ENCODE measurements around the gene ZNF789. TPM values are rescaled to one million over a fixed set of nuclear protein-coding genes. Genes with fewer than 3 reads are reported as not detected.

The ZNF789 gene
- total and polyA plus RNA-seq, 9 of the 15 experiments (the other 6 are each of a cell fraction or from before 2014, with no cell fraction given) = 6.1 to 57.0 (median 24.8) TPM

DNA sequence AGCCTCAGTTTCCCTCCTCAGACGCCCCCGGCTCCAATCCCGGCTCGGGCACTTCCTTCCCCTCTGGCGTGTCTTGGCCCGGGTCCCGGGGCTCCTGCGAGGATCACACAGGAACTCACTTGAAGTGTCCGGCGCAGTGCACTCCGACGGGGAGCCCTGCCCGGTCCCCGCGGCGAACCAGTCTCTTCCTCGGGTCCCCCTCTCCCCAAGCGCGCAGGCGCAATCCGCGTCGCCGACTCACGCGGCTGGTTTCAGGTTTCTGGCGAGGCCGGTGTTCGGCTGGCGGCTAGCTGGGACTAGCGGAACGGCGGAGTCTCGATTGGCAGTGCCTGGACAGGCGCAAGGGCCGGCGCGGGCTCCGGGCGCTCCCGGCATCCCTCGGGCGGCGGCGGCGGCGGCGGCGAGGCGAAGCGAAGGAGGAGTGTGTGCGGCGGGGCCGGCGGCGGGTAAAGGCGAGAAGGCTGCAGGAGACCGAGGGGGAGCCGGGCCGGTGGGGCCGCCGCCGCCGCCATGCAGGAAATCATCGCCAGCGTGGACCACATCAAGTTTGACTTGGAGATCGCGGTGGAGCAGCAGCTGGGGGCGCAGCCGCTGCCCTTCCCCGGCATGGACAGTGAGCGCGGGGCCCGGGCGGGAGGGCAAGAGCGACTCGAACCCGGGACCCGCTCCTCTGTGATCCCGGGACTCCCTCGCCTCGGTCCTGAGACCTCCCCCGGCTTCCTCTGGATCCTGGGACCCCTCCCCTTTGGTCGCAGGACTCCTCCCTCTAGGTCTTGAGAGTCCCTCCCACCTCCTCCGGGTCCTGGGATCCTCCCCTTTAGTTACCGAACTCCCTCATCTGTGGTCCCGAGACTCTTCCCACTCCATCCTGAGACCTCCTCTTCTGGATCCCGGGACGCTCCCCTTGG is 33.9 kb upstream of the ZNF789 start, which contains the start of the genes CPSF4 and PTCD1 (continued):
- TF ChIP-seq, protein P1, sequence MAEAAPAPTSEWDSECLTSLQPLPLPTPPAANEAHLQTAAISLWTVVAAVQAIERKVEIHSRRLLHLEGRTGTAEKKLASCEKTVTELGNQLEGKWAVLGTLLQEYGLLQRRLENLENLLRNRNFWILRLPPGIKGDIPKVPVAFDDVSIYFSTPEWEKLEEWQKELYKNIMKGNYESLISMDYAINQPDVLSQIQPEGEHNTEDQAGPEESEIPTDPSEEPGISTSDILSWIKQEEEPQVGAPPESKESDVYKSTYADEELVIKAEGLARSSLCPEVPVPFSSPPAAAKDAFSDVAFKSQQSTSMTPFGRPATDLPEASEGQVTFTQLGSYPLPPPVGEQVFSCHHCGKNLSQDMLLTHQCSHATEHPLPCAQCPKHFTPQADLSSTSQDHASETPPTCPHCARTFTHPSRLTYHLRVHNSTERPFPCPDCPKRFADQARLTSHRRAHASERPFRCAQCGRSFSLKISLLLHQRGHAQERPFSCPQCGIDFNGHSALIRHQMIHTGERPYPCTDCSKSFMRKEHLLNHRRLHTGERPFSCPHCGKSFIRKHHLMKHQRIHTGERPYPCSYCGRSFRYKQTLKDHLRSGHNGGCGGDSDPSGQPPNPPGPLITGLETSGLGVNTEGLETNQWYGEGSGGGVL (CRISPR knock-in tag; IDR thresholded peaks at IDR 0.05) = no peak
- TF ChIP-seq PCBP1 (IDR thresholded peaks at IDR 0.05; ENCODE audit: low read depth, low read length, poor library complexity, severe bottlenecking) = no peak
- no peak for TF ChIP-seq TEAD1 (CRISPR knock-in tag; IDR thresholded peaks at IDR 0.05)
- no peak for TF ChIP-seq ZKSCAN8 (CRISPR knock-in tag; IDR thresholded peaks at IDR 0.05)
- TF ChIP-seq, protein P2, sequence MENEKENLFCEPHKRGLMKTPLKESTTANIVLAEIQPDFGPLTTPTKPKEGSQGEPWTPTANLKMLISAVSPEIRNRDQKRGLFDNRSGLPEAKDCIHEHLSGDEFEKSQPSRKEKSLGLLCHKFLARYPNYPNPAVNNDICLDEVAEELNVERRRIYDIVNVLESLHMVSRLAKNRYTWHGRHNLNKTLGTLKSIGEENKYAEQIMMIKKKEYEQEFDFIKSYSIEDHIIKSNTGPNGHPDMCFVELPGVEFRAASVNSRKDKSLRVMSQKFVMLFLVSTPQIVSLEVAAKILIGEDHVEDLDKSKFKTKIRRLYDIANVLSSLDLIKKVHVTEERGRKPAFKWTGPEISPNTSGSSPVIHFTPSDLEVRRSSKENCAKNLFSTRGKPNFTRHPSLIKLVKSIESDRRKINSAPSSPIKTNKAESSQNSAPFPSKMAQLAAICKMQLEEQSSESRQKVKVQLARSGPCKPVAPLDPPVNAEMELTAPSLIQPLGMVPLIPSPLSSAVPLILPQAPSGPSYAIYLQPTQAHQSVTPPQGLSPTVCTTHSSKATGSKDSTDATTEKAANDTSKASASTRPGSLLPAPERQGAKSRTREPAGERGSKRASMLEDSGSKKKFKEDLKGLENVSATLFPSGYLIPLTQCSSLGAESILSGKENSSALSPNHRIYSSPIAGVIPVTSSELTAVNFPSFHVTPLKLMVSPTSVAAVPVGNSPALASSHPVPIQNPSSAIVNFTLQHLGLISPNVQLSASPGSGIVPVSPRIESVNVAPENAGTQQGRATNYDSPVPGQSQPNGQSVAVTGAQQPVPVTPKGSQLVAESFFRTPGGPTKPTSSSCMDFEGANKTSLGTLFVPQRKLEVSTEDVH (IDR thresholded peaks at IDR 0.05; ENCODE audit: low read depth, partially characterized antibody) = no peak
- TF ChIP-seq, protein P3, sequence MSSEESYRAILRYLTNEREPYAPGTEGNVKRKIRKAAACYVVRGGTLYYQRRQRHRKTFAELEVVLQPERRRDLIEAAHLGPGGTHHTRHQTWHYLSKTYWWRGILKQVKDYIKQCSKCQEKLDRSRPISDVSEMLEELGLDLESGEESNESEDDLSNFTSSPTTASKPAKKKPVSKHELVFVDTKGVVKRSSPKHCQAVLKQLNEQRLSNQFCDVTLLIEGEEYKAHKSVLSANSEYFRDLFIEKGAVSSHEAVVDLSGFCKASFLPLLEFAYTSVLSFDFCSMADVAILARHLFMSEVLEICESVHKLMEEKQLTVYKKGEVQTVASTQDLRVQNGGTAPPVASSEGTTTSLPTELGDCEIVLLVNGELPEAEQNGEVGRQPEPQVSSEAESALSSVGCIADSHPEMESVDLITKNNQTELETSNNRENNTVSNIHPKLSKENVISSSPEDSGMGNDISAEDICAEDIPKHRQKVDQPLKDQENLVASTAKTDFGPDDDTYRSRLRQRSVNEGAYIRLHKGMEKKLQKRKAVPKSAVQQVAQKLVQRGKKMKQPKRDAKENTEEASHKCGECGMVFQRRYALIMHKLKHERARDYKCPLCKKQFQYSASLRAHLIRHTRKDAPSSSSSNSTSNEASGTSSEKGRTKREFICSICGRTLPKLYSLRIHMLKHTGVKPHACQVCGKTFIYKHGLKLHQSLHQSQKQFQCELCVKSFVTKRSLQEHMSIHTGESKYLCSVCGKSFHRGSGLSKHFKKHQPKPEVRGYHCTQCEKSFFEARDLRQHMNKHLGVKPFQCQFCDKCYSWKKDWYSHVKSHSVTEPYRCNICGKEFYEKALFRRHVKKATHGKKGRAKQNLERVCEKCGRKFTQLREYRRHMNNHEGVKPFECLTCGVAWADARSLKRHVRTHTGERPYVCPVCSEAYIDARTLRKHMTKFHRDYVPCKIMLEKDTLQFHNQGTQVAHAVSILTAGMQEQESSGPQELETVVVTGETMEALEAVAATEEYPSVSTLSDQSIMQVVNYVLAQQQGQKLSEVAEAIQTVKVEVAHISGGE (CRISPR knock-in tag; IDR thresholded peaks at IDR 0.05) = peak; percentile 61 to 95 (median 77); a peak in 5 of 6 replicates
- TF ChIP-seq, protein P4, sequence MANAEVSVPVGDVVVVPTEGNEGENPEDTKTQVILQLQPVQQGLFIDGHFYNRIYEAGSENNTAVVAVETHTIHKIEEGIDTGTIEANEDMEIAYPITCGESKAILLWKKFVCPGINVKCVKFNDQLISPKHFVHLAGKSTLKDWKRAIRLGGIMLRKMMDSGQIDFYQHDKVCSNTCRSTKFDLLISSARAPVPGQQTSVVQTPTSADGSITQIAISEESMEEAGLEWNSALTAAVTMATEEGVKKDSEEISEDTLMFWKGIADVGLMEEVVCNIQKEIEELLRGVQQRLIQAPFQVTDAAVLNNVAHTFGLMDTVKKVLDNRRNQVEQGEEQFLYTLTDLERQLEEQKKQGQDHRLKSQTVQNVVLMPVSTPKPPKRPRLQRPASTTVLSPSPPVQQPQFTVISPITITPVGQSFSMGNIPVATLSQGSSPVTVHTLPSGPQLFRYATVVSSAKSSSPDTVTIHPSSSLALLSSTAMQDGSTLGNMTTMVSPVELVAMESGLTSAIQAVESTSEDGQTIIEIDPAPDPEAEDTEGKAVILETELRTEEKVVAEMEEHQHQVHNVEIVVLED (CRISPR knock-in tag; IDR thresholded peaks at IDR 0.05) = peak; percentile 94
- no peak for TF ChIP-seq BACH1 (tag; IDR thresholded peaks at IDR 0.05)
- peak; percentile 74 for TF ChIP-seq NR2C2 (CRISPR knock-in tag; IDR thresholded peaks at IDR 0.05)
- TF ChIP-seq NR2C2 (tag; IDR thresholded peaks at IDR 0.05) = peak; percentile 64; the same call in 1 of the 2 replicates
- TF ChIP-seq KDM1A (IDR thresholded peaks at IDR 0.05) = no peak
- no peak for TF ChIP-seq MCM3 (IDR thresholded peaks at IDR 0.05)
- no peak for TF ChIP-seq SMARCE1 (IDR thresholded peaks at IDR 0.05)
- no peak for TF ChIP-seq FOXJ2 (tag; IDR thresholded peaks at IDR 0.05)
- no peak for TF ChIP-seq ZNF282 (CRISPR knock-in tag; IDR thresholded peaks at IDR 0.05)

Measured in K562 (cell line).